AG04449 (cell line): ENCODE measurements around the gene CLCC1.
"Not testable (repeated sequence)": the region's sequence is repeated elsewhere in the genome, so short reads cannot be mapped to it uniquely, and the experiment has no call there.

Experiments
- CTCF ChIA-PET: fragments of 350-600 bp; formaldehyde crosslinking; extraction: SDS; loops from one replicate; lab custom pipeline; 2021; ENCODE audit warnings: antibody characterized with exemption; lab: Yijun Ruan, JAX
- POLR2A ChIA-PET: fragments of 400-600, 350-600 bp; formaldehyde crosslinking; extraction: SDS; loops from one replicate; lab custom pipeline; 2020; ENCODE audit warnings: antibody characterized with exemption, inconsistent platforms; lab: Yijun Ruan, JAX
- DNase-seq: peaks from one replicate; pipeline ENCODE4 v3.0.0-alpha.2; 2010; ENCODE audit warnings: low read depth, low spot score
- H3K4me3 ChIP-seq: 2 replicates; pipeline ENCODE4 v1.5.1; 2011; ENCODE audit warnings: low read depth, mild to moderate bottlenecking, control low read depth, low read length
- CTCF ChIP-seq: IDR thresholded peaks from one replicate; pipeline ENCODE4 v1.5.1; 2011; ENCODE audit warnings: mild to moderate bottlenecking, moderate library complexity, low read length, control low read depth, inconsistent platforms; ENCODE audit not compliant: insufficient read depth; ENCODE audit errors: missing control alignments

Gene CLCC1

GRCh38 chr1:108963052-108963686, at the start of gene CLCC1:
Gene CLCC1, minus strand, starts transcription at chr1:108963484. Its CDS starts 13,047 bp downstream, at chr1:108950437.
- POLR2A ChIA-PET = interaction anchor here (0.6 to 1.4 kb wide), 4 partner anchors 10 to 914 kb away, joined by 3 to 4 read pairs (median 4); partner anchors contain the start of gene WDR47
- CTCF ChIA-PET = interaction anchor here (0.7 to 0.8 kb wide), 2 partner anchors 132 to 149 kb away, joined by 3 to 4 read pairs; a partner anchor contains a TSS
- no peak for TF ChIP-seq CTCF
- peak; percentile 21 for DNase-seq
- peak within 1 kb of the TSS; percentile 79 for H3K4me3 ChIP-seq

GRCh38 chr1:109011335-109011734, 48.1 kb upstream of the CLCC1 start:
- no peak overlapping the region for H3K4me3 ChIP-seq
- TF ChIP-seq CTCF = no peak
- no peak for DNase-seq
- CTCF ChIA-PET = interaction anchor here (2.2 kb wide), 1 partner anchor 88 kb away, joined by 6 read pairs; no protein-coding TSS in a partner anchor
- POLR2A ChIA-PET = no interaction called here

GRCh38 chr1:108996622-108997021, 33.3 kb upstream of the CLCC1 start:
- H3K4me3 ChIP-seq, CTCF ChIA-PET, POLR2A ChIA-PET, DNase-seq: not testable (repeated sequence)

GRCh38 chr1:108983114-108983513, 19.8 kb upstream of the CLCC1 start:
- no peak for TF ChIP-seq CTCF
- CTCF ChIA-PET = interaction anchor here (1.5 kb wide), 1 partner anchor 11 kb away, joined by 4 read pairs; no protein-coding TSS in a partner anchor
- no peak overlapping the region for H3K4me3 ChIP-seq
- no peak for DNase-seq
- POLR2A ChIA-PET = no interaction called here

GRCh38 chr1:108976658-108977057, 13.4 kb upstream of the CLCC1 start:
- DNase-seq = no peak
- TF ChIP-seq CTCF = no peak
- ChIA-PET CTCF (no interaction called here), POLR2A (no interaction called here)
- no peak overlapping the region for H3K4me3 ChIP-seq

- no peak for TF ChIP-seq CTCF
- CTCF ChIA-PET = interaction anchor here (0.8 to 2.1 kb wide), 2 partner anchors 10 to 34 kb away, joined by 3 to 4 read pairs; no protein-coding TSS in a partner anchor
- no peak overlapping the region for H3K4me3 ChIP-seq
- POLR2A ChIA-PET = no interaction called here
- no peak for DNase-seq
Measured at GRCh38 chr1:108972951-108973350, 9.7 kb upstream of the CLCC1 start.

GRCh38 chr1:108969346-108969745, 6.1 kb upstream of the CLCC1 start:
- H3K4me3 ChIP-seq = no peak overlapping the region
- ChIA-PET CTCF (no interaction called here), POLR2A (no interaction called here)
- no peak for DNase-seq
- no peak for TF ChIP-seq CTCF
